GM12878 (cell line): ENCODE results near the gene CCDC194.

Experiments used
- BCLAF1 ChIP-seq: fragments of 450-650 bp; IDR thresholded peaks from 2 replicates; pipeline ENCODE4 v1.6.1; 2017; ENCODE audit warnings: antibody characterized with exemption, mild to moderate bottlenecking, moderate library complexity
- CBFB ChIP-seq: IDR thresholded peaks from 2 replicates; pipeline ENCODE4 v1.6.1; 2016; ENCODE audit warnings: antibody characterized with exemption, low read depth
- POLR2A ChIP-seq: IDR thresholded peaks from 2 replicates; pipeline ENCODE4 v1.6.1; 2011; ENCODE audit warnings: low read depth, mild to moderate bottlenecking, low read length
- RAD51 ChIP-seq: fragments of 450-650 bp; IDR thresholded peaks from 2 replicates; pipeline ENCODE4 v1.6.1; 2016; ENCODE audit warnings: moderate library complexity, mild to moderate bottlenecking, inconsistent platforms
- REST ChIP-seq: IDR thresholded peaks from 2 replicates; pipeline ENCODE4 v1.6.1; 2012; ENCODE audit warnings: mild to moderate bottlenecking, low read depth, low read length
- TCF3 ChIP-seq: IDR thresholded peaks from 2 replicates; pipeline ENCODE4 v1.6.1; 2012; ENCODE audit warnings: low read depth, mild to moderate bottlenecking, low read length, borderline replicate concordance; ENCODE audit not compliant: insufficient read depth
- ZZZ3 ChIP-seq: IDR thresholded peaks from 2 replicates; pipeline ENCODE4 v1.6.1; 2011; ENCODE audit warnings: low read depth; ENCODE audit not compliant: control insufficient read depth, insufficient read length
- TF ChIP-seq, protein P1 (sequence below), 3 experiments: IDR thresholded peaks in 2 of 3; conservative IDR thresholded peaks in 1 of 3; 2 replicates each; pipeline ENCODE4 v1.5.1; 2011; ENCODE audit warnings: low read depth in 3 of 3, low read length in 3 of 3, mild to moderate bottlenecking in 3 of 3, control low read depth in 2 of 3, moderate library complexity in 2 of 3, inconsistent platforms in 1 of 3, mixed read lengths in 1 of 3; ENCODE audit not compliant: control insufficient read depth in 2 of 3, insufficient read depth in 1 of 3; ENCODE audit errors: extremely low read depth in 1 of 3

GRCh38 chr19:17406046-17406886, 12.3 kb upstream of the CCDC194 start:
- TF ChIP-seq POLR2A (peak; percentile 16), BCLAF1 (no peak), RAD51 (no peak), CBFB (no peak), ZZZ3 (no peak), TCF3 (no peak), REST (no peak)
- TF ChIP-seq, protein P1, sequence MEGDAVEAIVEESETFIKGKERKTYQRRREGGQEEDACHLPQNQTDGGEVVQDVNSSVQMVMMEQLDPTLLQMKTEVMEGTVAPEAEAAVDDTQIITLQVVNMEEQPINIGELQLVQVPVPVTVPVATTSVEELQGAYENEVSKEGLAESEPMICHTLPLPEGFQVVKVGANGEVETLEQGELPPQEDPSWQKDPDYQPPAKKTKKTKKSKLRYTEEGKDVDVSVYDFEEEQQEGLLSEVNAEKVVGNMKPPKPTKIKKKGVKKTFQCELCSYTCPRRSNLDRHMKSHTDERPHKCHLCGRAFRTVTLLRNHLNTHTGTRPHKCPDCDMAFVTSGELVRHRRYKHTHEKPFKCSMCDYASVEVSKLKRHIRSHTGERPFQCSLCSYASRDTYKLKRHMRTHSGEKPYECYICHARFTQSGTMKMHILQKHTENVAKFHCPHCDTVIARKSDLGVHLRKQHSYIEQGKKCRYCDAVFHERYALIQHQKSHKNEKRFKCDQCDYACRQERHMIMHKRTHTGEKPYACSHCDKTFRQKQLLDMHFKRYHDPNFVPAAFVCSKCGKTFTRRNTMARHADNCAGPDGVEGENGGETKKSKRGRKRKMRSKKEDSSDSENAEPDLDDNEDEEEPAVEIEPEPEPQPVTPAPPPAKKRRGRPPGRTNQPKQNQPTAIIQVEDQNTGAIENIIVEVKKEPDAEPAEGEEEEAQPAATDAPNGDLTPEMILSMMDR (IDR thresholded peaks at IDR 0.05 in 2 of 3, conservative IDR thresholded peaks at IDR 0.05 in 1 of 3; ENCODE audit: control insufficient read depth in 2 of 3, extremely low read depth in 1 of 3, insufficient read depth in 1 of 3, low read depth in 3 of 3, low read length in 3 of 3): no peak
